Vagina (tissue), 2 donors: ENCODE measurements around the gene ITSN1. TPM values are rescaled to one million over a fixed set of nuclear protein-coding genes. Genes with fewer than 3 reads are reported as not detected.
A peak's percentile ranks its signal among the peaks of the same experiment; 100 is the strongest.

Experiments
- DNase-seq, 2 donors: peaks; one replicate each; pipeline ENCODE4 v3.0.0-alpha.2; 2017; ENCODE audit errors: extremely low spot score in 2 of 2
- H3K27ac ChIP-seq: fragments of 200-600 bp; sonication (generic); one replicate; pipeline ENCODE4 v1.5.1; 2019
- H3K27me3 ChIP-seq: fragments of 200-600 bp; sonication (generic); one replicate; pipeline ENCODE4 v1.5.1; 2019
- H3K36me3 ChIP-seq, 2 donors: fragments of 200-600 bp; sonication (generic); one replicate each; pipeline ENCODE4 v1.5.1; 2017 to 2019
- H3K4me1 ChIP-seq: fragments of 200-600 bp; sonication (generic); one replicate; pipeline ENCODE4 v1.5.1; 2019
- H3K4me3 ChIP-seq, 2 donors: fragments of 200-600 bp; sonication (generic); 1 replicate in 1 of 2; 2 replicates in 1 of 2; pipeline ENCODE4 v1.5.1; 2016 to 2019
- H3K9me3 ChIP-seq: fragments of 200-600 bp; sonication (generic); one replicate; pipeline ENCODE4 v1.5.1; 2019
- CTCF ChIP-seq, 3 experiments: fragments of 450-650 bp in 2 of 3; fragments of 200-600 bp in 1 of 3; sonication (generic) in 1 of 3; IDR thresholded peaks; one replicate each; pipeline ENCODE4 v1.5.1; 2017 to 2019; ENCODE audit warnings: antibody characterized with exemption in 3 of 3, mild to moderate bottlenecking in 2 of 3, moderate library complexity in 2 of 3
- POLR2A ChIP-seq, 2 donors: fragments of 450-650 bp; IDR thresholded peaks; one replicate each; pipeline ENCODE4 v1.6.1; 2017; ENCODE audit warnings: antibody characterized with exemption in 2 of 2, mild to moderate bottlenecking in 2 of 2, moderate library complexity in 2 of 2
- POLR2AphosphoS5 ChIP-seq, 2 donors: sonication (generic); formaldehyde crosslinking; IDR thresholded peaks; one replicate each; pipeline ENCODE4 v1.9.0; 2017; ENCODE audit warnings: antibody characterized with exemption in 2 of 2, mild to moderate bottlenecking in 2 of 2, low read depth in 1 of 2; ENCODE audit not compliant: insufficient read depth in 1 of 2
- intact Hi-C: fragments of 100-400 bp; cut with DNase I; formaldehyde crosslinking; loops from one replicate; pipeline ENCODE4 v1.15.1; 2023
- total RNA-seq: library from RNA; depleted of rRNA; stranded (reverse); fragments of >200 nt; gene quantifications from one replicate; pipeline ENCODE4 v1.2.3, GENCODE V29; 2016

The ITSN1 gene
- total RNA-seq, 1 donor from 2014 or later: 46.9 TPM

- Histone ChIP-seq H3K27me3 (no peaks in the 10 kb centered on the region), H3K4me3 (no peak overlapping the region), H3K4me1 (peaks cover 16% of the 10 kb centered on the region), H3K36me3 (no peaks in the 10 kb centered on the region), H3K27ac (peak overlapping the region; percentile 1), H3K9me3 (no peaks in the 10 kb centered on the region)
- no peak for DNase-seq
- intact Hi-C loops: no loop called here
- TF ChIP-seq POLR2AphosphoS5 (IDR thresholded peaks at IDR 0.05; ENCODE audit: insufficient read depth in 1 of 2, low read depth in 1 of 2) (no peak), CTCF (IDR thresholded peaks at IDR 0.05) (no peak), POLR2A (IDR thresholded peaks at IDR 0.05) (no peak)
These were observed 242.3 kb downstream of the ITSN1 start for GRCh38 chr21:33884376-33885171.

- no peak for DNase-seq
- TF ChIP-seq CTCF (IDR thresholded peaks at IDR 0.05) (no peak), POLR2AphosphoS5 (IDR thresholded peaks at IDR 0.05; ENCODE audit: insufficient read depth in 1 of 2, low read depth in 1 of 2) (no peak), POLR2A (IDR thresholded peaks at IDR 0.05) (no peak)
- no peak overlapping the region for H3K4me3 ChIP-seq
- H3K27me3 ChIP-seq: no peaks in the 10 kb centered on the region
- peak overlapping the region; percentile 1 for H3K27ac ChIP-seq
- peaks cover 16% of the 10 kb centered on the region for H3K4me1 ChIP-seq
- no peaks in the 10 kb centered on the region for H3K9me3 ChIP-seq
- H3K36me3 ChIP-seq: no peaks in the 10 kb centered on the region
- intact Hi-C loops: no loop called here
These were observed 242.8 kb downstream of the ITSN1 start for GRCh38 chr21:33885172-33885514.

GRCh38 chr21:33886321-33886720 lies 244.0 kb downstream of the ITSN1 start:
- Histone ChIP-seq H3K9me3 (no peaks in the 10 kb centered on the region), H3K27ac (no peak overlapping the region), H3K36me3 (no peaks in the 10 kb centered on the region), H3K4me1 (peaks cover 16% of the 10 kb centered on the region), H3K4me3 (no peak overlapping the region), H3K27me3 (no peaks in the 10 kb centered on the region)
- DNase-seq: no peak
- intact Hi-C loops: no loop called here
- no peak for TF ChIP-seq POLR2AphosphoS5 (IDR thresholded peaks at IDR 0.05; ENCODE audit: insufficient read depth in 1 of 2, low read depth in 1 of 2)
- no peak for TF ChIP-seq CTCF (IDR thresholded peaks at IDR 0.05)
- no peak for TF ChIP-seq POLR2A (IDR thresholded peaks at IDR 0.05)

GRCh38 chr21:33890187-33890586 lies 247.9 kb downstream of the ITSN1 start:
- intact Hi-C loops: loop anchor here (10.0 kb wide), 1 partner anchor 245 kb away; the partner anchor contains the start of genes CRYZL1 and ITSN1
- Histone ChIP-seq H3K9me3 (no peaks in the 10 kb centered on the region), H3K27me3 (no peaks in the 10 kb centered on the region), H3K27ac (no peak overlapping the region), H3K4me1 (peaks cover 15% of the 10 kb centered on the region), H3K36me3 (no peaks in the 10 kb centered on the region), H3K4me3 (no peak overlapping the region)
- DNase-seq: no peak
- TF ChIP-seq POLR2A (IDR thresholded peaks at IDR 0.05) (no peak), CTCF (IDR thresholded peaks at IDR 0.05) (no peak), POLR2AphosphoS5 (IDR thresholded peaks at IDR 0.05; ENCODE audit: insufficient read depth in 1 of 2, low read depth in 1 of 2) (no peak)

GRCh38 chr21:33892853-33893252 lies 250.6 kb downstream of the ITSN1 start:
- DNase-seq: no peak
- H3K9me3 ChIP-seq: no peaks in the 10 kb centered on the region
- peaks cover 14% of the 10 kb centered on the region for H3K4me1 ChIP-seq
- no peaks in the 10 kb centered on the region for H3K27me3 ChIP-seq
- no peak for TF ChIP-seq POLR2AphosphoS5 (IDR thresholded peaks at IDR 0.05; ENCODE audit: insufficient read depth in 1 of 2, low read depth in 1 of 2)
- TF ChIP-seq CTCF (IDR thresholded peaks at IDR 0.05): no peak
- no peak for TF ChIP-seq POLR2A (IDR thresholded peaks at IDR 0.05)
- H3K27ac ChIP-seq: no peak overlapping the region
- H3K4me3 ChIP-seq: no peak overlapping the region
- no peaks in the 10 kb centered on the region for H3K36me3 ChIP-seq
- intact Hi-C loops: loop anchor here (10.0 kb wide), 1 partner anchor 248 kb away; the partner anchor contains the start of genes CRYZL1 and ITSN1
